ELR (cell line): ENCODE measurements around the gene FBXL17.

ENCODE experiments used
- DNase-seq: peaks from one replicate; pipeline ENCODE4 v3.0.0-alpha.2; 2015; ENCODE audit warnings: low read depth

Gene FBXL17

DNA sequence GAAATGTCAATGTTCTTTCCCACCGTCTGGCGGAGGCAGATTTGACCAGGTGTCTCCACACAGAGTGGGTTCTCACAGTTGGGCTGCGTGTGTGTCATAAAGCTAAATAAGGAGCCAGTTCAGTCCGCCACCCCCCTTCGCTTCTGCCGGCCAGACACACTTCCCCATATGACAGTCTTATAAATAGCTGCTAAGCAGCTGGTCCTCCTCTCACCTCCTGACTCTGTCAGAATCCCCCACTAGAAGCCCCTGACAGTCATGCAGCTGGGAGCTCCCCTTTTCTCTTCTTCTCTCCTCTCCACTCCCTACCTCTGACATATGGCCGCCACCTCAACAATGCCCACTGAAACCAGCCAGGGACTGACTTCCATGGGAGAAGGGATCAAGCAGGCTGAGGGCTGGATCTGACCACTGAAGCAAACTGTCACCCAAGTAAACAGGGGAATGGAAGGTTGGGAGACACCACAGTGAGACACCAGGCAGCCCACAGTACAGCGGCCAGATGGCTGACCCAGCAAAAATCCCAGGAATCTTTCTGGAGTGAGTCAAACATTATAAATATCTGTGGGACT, 569.2 kb downstream of the FBXL17 start:
- peak; percentile 59 for DNase-seq

DNA sequence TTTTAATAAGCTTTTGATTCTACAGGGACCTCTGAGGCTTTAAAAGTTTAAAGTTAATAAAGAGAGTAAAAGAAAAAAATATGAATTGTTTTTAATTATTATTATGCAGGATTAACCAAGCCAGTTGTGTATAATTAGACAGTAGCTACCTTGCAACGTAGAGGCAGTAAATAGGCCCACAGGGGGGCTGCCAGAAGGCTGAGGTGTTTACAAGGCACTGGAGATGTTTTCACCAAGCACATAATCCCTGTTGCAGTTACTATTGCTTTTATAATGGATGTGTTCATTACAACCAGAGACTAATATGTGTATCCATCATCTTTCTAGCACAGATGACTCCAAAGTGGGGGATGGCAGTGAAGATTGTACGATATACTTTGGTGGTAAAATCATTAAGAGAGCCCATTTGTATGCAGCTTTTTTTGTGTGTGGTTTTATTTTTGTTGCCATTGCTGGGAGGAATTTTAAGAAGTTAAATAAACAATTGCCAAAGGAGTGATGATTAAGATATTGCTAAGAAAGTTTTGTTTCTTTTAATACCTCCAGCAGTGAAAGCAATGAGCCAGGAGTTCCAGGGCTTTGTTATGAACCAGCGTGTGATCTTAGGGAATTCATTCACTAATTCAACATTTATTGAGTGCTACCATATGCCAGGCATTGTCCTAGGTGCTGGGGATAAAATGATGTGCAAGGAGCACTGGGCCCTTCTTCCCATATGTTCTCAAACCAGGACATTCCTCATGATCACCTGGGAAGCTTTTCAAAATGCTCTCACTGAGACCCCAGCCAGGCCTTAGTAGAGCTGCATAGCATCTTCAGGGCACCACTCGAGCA, 572.5 kb downstream of the FBXL17 start:
- peak; percentile 19 for DNase-seq
